GM12864 (cell line): ENCODE measurements around the gene MRPS34.
"Not testable (repeated sequence)": the region's sequence is repeated elsewhere in the genome, so short reads cannot be mapped to it uniquely, and the experiment has no call there.

ENCODE experiments used
- DNase-seq: peaks from one replicate; pipeline ENCODE4 v3.0.0-alpha.2; 2011; ENCODE audit warnings: low read depth
- H3K4me3 ChIP-seq: 2 replicates; pipeline ENCODE4 v1.5.1; 2011; ENCODE audit warnings: mild to moderate bottlenecking, low read depth, low read length, control low read depth
- TF ChIP-seq, protein P1 (sequence below): IDR thresholded peaks from 2 replicates; pipeline ENCODE4 v1.5.1; 2011; ENCODE audit warnings: low read depth, mild to moderate bottlenecking, moderate library complexity, low read length, control low read depth, inconsistent platforms; ENCODE audit errors: missing control alignments

Gene MRPS34

DNA sequence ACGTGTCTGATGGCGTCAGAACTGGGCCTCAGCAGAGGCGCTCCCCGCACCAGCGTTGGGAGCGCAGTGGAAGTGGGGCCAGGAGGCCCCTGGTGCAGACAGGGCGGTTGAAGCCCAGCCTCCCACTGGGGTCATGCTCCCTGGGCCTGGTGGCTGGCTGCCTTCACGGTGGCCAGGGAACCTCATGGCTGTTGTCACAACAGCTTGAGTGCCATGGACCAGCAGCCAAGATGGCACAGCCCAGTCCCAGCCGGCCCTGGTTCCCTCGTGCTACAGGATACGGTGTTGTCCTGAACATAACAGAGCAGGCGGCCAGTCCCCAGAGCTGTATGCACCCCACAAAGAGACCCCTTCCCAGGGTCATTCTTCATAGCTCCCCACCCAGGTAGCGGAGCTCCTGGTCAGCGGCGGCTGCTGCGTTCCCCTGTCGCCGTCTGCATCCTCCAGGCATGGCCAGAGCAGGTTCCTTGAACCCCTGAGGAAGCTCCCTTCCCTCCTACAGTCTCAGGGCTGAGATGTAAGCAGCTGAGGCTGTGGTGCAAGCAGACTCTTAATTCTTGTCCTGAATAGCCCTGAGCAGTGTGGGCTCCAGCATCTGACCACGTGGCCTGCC lies 31.3 kb downstream of the MRPS34 start:
- TF ChIP-seq, protein P1, sequence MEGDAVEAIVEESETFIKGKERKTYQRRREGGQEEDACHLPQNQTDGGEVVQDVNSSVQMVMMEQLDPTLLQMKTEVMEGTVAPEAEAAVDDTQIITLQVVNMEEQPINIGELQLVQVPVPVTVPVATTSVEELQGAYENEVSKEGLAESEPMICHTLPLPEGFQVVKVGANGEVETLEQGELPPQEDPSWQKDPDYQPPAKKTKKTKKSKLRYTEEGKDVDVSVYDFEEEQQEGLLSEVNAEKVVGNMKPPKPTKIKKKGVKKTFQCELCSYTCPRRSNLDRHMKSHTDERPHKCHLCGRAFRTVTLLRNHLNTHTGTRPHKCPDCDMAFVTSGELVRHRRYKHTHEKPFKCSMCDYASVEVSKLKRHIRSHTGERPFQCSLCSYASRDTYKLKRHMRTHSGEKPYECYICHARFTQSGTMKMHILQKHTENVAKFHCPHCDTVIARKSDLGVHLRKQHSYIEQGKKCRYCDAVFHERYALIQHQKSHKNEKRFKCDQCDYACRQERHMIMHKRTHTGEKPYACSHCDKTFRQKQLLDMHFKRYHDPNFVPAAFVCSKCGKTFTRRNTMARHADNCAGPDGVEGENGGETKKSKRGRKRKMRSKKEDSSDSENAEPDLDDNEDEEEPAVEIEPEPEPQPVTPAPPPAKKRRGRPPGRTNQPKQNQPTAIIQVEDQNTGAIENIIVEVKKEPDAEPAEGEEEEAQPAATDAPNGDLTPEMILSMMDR: no peak
- no peak for DNase-seq
- H3K4me3 ChIP-seq: no peak overlapping the region

- TF ChIP-seq, protein P1: no peak
- no peak overlapping the region for H3K4me3 ChIP-seq
- DNase-seq: no peak
Measured at GRCh38 chr16:1740781-1741490, 32.0 kb downstream of the MRPS34 start.

DNA sequence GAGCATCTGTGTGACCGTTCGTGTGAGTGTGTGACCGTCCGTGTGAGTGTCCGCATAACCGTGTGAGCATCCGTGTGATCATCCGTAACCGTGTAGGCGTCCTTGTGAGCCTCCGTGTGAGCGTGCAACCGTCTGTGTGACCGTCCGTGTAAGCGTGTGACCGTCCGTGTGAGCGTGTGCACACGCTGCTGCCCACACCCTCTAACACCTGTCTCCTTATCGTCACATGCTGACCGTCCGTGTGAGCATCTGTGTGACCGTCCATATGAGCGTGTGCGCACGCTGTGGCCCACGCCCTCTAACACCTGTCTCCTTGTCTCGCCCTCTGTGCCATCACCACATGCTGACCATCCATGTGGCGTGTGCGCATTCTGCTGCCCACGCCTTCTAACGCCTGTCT lies 32.7 kb downstream of the MRPS34 start:
- no peak for DNase-seq
- H3K4me3 ChIP-seq: no peak overlapping the region
- TF ChIP-seq, protein P1: no peak

DNA sequence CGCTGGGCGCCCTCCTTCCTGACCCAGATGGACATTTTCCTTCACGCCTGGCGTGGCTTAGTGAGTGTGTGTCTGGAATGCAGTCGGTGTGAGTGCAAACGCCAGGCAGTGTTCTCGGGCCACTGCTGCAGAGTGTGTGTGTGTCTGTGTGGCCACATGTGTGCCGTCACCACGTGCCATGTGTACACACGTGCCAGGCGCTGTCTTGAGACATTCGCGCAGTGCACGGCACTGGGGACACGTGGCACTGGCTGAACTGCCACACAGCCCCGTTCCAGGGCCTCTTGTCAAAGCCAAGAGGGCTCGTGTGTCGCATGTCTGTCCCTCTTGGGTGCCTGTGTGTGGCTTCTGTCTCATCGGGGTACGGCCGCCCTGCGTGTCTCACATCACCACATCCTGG lies 38.1 kb downstream of the MRPS34 start:
- H3K4me3 ChIP-seq: no peak overlapping the region
- no peak for DNase-seq
- TF ChIP-seq, protein P1: no peak

DNA sequence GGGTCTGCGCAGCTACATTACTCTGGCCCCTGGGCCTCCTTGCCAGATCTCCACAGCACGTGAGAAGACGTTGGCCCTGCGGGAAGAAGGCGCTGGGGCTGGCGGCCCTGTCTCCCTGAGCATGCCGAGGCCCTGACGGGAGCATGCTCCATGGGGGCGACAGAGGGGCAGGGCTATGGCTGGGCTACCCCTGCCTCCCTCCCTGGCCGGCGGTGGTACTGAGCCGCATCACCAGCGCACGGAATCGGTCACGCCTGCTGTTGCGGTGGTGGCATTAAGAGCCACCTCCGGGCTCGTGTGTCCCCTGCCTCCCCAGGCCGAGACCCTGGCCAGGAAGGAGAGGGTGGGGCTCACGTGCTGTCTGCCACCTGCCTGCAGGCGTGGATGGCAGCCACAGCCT lies 38.8 kb downstream of the MRPS34 start:
- TF ChIP-seq, protein P1: no peak
- H3K4me3 ChIP-seq: no peak overlapping the region
- no peak for DNase-seq

- H3K4me3 ChIP-seq, DNase-seq: not testable (repeated sequence)
Measured at GRCh38 chr16:1732551-1732987, 40.4 kb downstream of the MRPS34 start.

DNA sequence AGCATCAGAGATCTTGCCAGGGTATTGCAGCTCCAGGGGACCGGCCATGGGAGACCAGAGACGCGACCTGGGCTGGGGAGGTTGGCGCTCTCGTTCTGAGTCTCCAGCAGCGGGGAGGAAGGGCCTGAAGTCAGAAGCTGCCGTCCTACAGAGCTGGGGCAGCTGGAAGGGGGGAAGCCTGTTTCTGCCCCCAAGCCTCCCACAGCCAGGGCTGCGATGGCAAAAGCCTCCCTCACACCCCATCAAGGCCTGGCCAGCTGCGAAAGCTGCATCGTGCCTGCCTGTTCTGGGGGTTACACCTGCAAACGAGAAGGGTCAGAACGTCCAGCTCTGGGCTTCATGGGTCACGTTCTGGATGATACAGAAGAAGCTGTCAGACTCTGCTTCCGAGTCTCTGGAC lies 40.9 kb downstream of the MRPS34 start:
- no peak overlapping the region for H3K4me3 ChIP-seq
- no peak for DNase-seq
- TF ChIP-seq, protein P1: no peak
